GM19397 (cell line): ENCODE measurements around the gene COMTD1.
A peak's percentile ranks its signal among the peaks of the same experiment; 100 is the strongest.

Source experiments
- ATAC-seq: cut with Tn5 transposase; IDR thresholded peaks from one replicate; pipeline ENCODE4 v1.9.1; 2021; ENCODE audit warnings: mild to moderate bottlenecking, moderate library complexity; ENCODE audit not compliant: unreplicated experiment

COMTD1 gene

DNA sequence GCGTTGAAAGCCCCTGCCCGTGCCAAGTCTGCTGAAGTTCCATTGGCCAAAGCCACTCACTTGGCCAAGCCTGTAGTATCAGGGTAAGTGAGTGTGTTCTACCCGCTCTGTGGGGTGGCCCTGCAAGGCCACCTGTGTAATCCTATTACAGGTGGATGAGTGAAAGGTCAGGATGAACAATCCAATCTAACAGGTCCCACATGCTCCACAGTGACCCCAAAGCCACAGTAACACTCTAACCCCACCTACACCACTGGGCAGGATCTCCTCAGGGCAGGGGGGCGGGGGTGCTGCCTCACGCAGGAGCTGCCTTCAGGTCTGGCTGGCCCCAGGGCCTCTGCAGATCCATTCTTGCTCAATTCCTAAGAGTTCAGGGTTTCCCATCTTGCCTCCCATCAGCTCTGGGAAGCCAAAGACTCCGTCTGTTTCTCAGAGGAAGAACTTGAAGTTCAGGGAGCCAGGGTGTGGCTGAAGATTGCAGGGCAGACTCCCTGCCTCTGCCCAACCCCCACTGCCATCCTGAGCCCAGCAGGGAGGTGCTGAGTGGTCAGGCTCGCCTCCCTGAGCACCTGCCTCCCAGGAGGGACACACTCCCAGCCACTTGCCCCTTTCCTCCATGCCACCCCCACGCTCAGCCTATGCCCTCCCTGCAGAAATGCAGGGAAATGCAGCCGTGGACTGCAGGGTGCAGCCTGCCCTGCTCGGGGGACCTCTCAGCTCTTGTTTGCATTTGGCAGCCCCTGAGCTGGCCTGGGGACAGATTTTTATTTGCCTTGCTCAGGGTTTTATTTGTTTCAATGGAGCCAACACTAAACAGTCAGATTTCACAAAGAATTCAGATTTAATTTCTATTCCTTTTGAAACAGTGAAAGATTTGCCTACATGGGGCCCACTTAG, 9.8 kb upstream of the COMTD1 start:
- no peak for ATAC-seq

- no peak for ATAC-seq
These were observed 9.0 kb upstream of the COMTD1 start for GRCh38 chr10:75244487-75245353.

GRCh38 chr10:75243426-75243825, 7.7 kb upstream of the COMTD1 start:
- no peak for ATAC-seq

DNA sequence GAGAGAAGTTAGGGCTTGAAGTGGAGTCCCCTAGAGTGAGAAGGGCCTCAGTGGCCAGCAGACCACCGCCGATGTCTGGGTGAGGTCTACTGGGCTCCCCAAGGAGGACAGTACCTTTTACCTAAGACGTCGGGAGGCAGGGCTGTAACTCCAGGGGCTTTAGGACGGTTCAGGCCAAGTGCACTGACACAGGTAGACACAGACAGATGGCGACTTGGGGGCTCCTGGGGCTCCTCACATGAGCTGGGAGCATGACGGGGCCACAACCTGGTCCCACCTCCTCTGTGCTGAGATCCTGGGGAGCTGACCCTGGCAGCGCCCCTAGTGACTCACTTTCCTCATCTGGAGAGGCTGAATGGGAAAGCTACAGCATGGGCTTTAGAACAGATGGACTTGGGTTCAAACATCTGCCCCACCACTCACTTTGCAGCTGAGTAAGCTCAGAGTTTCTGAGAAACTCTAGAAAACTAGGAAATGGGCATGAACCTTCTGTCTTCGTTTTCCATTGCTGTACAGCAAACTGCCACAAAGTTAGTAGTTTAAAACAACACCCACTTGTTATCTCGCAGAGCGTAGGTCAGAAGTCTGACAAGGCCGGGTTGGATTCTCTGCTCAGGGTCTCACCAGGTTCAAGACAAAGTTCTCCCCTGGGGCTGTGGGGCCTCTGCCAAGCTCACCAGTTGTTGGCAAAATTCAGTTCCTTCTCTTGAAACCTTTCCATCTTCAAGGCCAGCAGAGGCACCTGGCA, 4.7 kb upstream of the COMTD1 start:
- ATAC-seq: no peak

DNA sequence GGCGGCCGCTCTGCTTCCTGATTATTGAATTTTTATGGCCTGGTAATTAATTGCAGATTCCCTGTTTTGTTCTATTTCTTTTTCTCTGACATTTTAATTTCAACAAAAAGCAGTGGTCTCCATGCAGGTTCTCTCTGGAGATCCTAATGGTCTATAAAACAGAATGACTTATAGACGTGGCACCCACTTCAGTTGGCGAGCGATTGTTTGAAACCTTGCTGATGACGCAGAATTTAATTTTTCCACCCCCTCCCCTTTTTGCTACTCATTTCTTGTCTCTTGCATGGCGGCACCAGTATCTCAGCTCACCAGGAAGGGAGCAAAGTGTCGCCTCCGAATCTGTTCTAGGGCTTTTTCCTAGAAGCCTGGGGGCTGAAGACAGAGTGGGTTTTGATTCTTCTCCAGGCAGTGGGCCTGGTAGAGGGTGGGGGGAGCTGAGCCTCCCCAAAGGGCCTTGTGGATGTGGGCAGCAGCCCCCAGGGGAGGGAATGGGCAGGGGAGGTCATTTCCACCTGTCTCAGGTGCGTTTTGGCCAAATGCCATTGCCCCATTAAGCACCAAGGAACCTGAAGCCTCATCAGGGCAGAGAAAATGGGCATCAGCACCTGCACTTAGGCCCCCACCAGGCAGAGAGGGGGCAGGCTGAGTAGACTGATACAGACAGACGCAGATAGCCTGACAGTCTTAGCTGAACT, 3.5 kb upstream of the COMTD1 start:
- ATAC-seq: no peak

DNA sequence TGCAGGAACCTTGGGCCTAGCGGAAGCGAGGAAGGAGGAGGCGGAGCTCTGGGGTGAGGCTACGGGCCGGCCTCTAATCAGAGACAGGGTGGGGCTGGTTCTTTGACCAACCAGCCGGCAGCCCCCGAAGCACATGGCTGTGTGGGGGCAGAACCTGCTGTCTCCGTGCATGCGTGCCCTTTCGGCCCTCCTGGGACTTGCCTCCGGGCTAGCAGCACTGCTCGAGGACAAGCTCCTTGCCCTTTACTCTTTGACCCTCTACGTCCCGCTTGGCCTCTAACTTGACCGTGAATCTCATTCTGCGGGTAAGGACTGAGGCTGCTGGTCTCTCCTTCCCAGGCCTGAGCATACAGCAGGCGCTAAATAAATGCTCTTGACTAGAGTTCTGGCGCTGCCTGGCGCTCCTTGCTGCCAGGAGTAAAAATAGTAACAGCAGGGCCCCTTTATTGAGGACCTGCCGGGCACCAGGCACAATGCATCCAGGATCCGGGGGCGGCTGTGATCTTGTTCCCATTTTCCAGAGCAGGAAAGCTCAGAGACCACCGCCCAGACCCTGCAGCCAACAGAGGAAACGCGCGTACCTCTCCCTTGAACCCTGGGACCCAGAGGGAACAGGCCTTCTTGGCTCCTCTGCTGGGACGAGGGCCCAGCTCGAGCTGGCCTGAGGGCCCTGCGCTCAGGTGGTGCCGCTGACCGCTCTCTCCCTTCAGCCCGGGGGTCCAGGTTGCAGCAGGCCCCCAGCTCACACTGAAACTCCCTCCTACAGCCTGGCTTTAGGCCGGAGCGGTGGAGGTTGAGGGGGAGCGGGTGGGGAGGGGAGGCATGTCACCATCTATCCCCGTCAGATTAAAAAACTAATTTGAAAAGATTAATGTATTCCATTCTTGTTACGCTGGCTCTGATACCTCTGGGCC, 2.7 kb upstream of the COMTD1 start:
- no peak for ATAC-seq

GRCh38 chr10:75236178-75236825, 545 bp upstream of the COMTD1 start:
- ATAC-seq: no peak

- ATAC-seq: peak; percentile 0
These were observed 928 bp downstream of the COMTD1 start for GRCh38 chr10:75234683-75235374.

GRCh38 chr10:75234017-75234682, 1.6 kb downstream of the COMTD1 start:
- peak; percentile 51 for ATAC-seq

GRCh38 chr10:75233444-75234016, 2.2 kb downstream of the COMTD1 start:
- no peak for ATAC-seq

- ATAC-seq: no peak
These were observed 3.8 kb downstream of the COMTD1 start for GRCh38 chr10:75231672-75232581.

DNA sequence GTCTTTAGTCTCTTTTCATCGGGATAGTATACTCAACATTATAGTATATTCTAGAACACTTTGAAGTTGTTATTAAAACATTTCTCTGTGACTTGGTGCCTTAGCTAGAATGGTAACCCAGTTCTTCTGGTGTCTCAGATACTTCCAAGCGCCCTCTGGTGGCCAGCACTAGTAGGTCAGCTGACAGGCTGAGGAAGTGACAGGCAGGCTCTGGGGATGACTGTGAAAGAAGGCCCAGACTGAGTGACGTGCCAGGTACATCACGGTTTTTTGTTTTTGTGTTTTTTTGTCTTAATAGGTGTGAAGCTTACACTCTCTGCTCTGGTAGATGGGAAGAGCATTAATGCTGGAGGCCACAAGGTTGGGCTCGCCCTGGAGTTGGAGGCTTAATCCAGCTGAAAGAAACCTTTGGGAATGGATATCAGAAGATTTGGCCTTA, 5.1 kb downstream of the COMTD1 start:
- ATAC-seq: peak; percentile 23

- no peak for ATAC-seq
These were observed 5.8 kb downstream of the COMTD1 start for GRCh38 chr10:75229971-75230370.

DNA sequence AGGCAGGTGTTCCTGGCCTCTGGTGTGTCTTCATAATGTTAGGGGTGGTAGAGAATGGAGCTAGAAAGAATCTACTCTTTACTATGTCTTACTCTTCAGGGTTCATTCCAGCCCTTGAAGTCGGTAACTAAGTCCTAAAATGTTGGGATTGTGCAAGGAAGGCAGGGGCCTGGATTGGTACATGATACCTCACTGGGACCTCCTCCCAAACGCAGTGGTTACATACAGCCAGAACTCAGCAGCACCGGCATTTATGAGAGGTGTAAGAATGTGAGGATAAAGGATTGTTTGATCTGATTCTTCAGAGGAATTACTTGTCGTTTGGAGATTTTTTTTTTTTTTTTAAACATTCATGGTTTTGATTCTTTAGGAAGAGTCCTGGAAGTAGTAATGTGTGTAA, 6.9 kb downstream of the COMTD1 start:
- ATAC-seq: no peak

DNA sequence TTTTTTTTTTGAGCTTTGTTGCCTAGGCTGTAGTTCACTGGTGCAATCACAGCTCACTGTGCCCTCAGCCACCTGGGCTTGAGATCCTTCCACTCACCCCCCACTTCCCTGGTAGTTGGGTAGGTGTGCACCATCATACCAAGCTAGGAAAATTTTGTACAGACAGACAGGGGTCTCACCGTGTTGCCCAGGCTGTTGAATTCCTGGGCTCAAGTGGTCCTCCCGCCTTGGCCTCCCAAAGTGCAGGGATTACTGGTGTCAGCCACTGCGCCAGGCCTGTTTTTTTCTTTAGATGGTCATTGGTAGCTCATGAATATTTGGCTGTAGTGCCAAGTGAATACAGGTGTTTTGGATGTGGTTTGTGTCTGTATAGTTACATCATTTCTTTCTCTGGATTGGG, 7.5 kb downstream of the COMTD1 start:
- no peak for ATAC-seq

DNA sequence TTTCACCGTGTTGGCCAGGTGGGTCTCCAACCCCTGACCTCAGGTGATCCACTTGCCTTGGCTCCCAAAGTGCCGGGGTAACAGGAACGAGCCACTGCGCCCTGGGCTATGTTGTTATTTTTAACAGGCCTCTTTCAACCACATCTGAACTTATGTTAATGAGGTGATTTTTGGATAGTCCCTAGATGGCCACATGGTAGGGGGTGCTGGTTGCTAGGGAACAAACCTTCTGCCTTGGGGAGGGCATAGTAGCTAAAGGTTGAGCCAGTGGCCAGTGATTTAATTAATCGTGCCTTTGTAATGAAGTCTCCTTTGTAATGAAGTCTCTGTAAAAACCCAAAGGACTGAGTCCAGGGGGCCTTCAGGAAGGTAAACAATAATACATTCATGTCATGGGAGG, 9.1 kb downstream of the COMTD1 start:
- no peak for ATAC-seq
